GM12801 (cell line): ENCODE measurements around the gene SNX14.

Experiments
- CTCF ChIP-seq: IDR thresholded peaks from one replicate; pipeline ENCODE4 v1.5.1; 2011; ENCODE audit warnings: control low read depth; ENCODE audit not compliant: insufficient read length; ENCODE audit errors: extremely low read depth

SNX14 gene, protein sequence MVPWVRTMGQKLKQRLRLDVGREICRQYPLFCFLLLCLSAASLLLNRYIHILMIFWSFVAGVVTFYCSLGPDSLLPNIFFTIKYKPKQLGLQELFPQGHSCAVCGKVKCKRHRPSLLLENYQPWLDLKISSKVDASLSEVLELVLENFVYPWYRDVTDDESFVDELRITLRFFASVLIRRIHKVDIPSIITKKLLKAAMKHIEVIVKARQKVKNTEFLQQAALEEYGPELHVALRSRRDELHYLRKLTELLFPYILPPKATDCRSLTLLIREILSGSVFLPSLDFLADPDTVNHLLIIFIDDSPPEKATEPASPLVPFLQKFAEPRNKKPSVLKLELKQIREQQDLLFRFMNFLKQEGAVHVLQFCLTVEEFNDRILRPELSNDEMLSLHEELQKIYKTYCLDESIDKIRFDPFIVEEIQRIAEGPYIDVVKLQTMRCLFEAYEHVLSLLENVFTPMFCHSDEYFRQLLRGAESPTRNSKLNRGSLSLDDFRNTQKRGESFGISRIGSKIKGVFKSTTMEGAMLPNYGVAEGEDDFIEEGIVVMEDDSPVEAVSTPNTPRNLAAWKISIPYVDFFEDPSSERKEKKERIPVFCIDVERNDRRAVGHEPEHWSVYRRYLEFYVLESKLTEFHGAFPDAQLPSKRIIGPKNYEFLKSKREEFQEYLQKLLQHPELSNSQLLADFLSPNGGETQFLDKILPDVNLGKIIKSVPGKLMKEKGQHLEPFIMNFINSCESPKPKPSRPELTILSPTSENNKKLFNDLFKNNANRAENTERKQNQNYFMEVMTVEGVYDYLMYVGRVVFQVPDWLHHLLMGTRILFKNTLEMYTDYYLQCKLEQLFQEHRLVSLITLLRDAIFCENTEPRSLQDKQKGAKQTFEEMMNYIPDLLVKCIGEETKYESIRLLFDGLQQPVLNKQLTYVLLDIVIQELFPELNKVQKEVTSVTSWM

DNA sequence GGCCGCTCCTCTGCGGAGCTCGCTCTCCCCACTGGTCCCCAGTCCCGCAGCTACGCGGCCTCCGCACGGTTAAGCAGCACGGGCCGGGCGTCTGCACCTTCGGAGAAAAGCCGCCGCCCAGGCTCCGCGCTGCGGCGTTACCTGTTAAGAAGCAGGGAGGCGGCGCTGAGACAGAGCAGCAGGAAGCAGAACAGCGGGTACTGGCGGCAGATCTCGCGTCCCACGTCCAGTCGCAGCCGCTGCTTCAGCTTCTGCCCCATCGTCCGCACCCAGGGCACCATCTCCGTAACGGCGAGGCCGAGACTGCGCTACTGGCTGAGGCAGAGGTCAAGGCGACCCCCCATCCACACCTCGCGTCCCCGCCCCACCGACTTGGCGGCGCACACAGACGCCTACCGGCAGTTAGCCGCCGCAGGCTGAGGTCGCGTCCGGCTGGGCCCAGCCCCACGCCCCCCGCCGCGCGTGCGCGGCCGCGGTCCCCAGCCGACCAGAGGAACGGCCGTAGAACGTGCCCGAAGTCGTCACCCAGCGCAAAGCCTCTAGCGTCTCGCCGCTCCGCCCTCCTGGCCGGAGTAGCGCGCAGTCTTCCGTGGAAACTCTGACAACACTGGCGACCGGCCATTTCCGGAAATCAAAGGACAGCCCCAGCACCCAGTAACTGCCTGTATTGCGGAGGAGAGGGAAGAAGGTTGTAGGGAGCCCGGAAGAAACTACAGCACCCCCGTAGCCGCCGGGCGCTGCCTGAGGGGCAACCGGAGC, at the start of gene SNX14:
TSS of gene SNX14 (minus strand) at position 421 of the 759 bp plus-strand sequence. CDS start at position 281, 140 bp downstream.
- TF ChIP-seq CTCF = no peak

DNA sequence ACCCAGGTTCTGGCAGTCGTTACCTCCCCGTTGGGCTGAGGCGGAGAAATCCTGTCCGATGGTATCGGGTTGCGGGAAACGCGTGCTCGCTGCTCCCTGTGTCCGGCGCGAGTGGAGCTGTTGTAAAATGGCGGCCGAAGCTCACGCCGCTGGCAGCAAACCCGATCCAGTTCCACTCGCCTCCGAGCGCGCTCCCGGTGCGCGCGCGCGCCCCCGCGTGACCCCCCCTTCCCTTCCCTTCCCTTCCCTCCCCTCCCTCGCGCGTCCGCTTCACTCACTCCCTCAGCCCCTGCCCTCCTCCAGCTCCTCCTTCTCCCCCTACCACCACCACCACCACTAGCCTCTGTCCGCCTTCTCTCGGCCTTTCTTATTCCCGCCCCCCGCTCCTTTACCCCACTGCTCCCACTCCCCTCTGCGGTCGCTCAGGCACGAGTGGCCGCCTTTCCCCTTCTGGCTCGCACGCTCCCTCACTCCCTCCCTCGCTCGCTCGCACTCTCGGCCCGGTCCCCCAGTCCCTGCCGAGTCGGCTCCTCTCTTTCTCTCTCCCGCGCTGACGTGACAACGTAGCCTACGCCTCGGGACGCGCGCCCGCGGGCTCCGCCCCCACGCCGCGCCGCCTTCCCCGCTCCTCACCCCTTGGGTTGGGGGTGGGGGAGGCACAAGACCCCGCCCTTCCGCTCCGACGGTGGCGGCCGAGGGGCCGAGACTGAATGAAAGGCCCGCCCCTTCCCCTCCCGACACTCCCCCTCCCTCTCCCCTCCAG, 49.3 kb upstream of the SNX14 start, which contains the start of gene SYNCRIP:
TSS of gene SYNCRIP (minus strand) at position 113 of the 763 bp plus-strand sequence. CDS start 1,447 bp downstream, outside the sequence.
- no peak for TF ChIP-seq CTCF

GRCh38 chr6:85641897-85642773, 48.5 kb upstream of the SNX14 start:
- no peak for TF ChIP-seq CTCF

DNA sequence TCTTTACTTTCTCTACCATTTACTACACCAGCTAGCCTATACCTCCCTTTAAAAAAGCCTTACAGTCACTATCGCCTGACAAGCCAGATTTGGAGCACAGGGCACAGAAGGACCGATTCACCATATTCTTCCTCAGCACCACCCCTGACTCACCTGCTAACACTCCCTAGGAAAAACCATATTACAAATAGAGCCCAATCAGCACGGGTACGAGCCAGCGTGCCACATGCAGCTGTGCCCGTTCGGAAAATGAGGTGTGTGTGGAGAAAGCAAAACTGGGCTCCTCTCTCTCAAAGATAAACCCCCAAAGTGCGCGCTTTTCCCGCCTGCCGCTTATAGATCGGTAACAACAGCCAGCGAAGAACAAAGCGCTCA, 47.9 kb upstream of the SNX14 start:
- TF ChIP-seq CTCF = no peak

DNA sequence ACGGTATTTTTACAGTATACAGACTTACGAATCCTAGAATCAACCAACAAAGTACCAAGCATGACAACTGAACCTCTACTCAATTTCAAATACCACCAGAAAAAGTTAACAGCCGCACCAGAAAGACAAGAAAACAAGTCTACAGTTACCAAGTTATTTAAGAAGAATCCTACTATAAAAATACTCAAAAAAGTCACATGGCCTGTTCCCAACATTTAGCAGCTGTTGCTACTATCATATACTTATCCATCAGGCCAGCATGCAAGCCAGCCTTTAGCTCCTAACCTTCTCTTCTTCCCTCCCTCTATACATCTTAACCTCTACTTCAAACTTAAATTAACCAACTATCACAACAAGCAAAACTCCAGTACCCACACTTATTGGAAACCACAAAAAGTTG, 47.2 kb upstream of the SNX14 start:
- no peak for TF ChIP-seq CTCF

- TF ChIP-seq CTCF = no peak
Observed at GRCh38 chr6:85637579-85637978, 43.9 kb upstream of the SNX14 start.
